ENCODE data around the gene NSF.
"Not testable (repeated sequence)": the region's sequence is repeated elsewhere in the genome, so short reads cannot be mapped to it uniquely, and the experiment has no call there.

Gene NSF

DNA sequence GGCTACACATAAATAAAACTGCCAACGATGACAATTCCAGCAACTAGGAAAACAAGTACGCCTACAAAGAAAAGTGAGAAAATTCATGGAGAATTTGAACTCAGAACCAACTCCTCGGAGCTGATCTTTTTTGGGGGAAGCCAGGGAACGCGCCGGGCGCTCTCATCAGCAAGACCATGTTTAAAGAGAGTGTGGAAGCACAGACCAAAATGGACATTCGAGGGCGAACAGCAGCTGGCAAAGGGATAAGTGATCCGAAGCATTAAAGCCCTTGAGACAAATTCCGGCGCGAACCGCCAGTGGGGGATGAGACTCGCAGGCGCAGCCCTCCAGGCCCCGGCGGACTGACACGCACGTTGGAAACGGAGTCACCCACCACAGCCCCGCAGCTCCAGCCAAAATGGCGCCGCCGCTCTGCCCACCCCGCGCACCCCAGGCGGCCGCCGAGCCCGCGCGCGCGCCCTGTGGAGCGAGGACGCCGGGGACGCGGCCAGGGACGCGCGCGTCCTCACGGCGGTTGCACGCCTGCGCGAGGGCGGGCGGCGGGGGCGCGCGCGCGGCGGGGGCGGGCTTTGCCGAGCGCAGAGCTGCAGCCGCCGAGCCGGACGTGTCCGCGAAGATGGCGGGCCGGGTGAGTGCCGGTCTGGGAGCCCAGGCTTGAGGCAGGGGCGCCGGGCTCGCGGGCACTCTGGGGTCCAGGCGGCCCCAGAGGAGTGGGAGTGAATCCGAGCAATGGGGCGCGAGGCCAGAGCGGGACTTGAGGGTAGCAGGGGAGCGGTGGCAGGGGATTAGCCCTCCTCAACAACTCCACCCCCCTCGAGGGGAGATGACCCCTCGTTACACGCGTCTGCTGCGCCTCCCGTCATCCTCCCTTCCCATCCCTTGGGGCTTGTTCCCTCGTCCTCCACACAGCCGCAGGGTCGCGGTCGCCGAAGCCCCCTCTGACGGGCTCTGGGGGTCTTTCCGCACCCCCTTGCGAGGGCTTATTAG is at the start of gene NSF:
Gene NSF, plus strand, starts transcription at position 513 of the 990 bp plus-strand sequence. Its CDS starts 107 bp downstream, at position 620.
- DNase-seq: not testable (repeated sequence)

DNA sequence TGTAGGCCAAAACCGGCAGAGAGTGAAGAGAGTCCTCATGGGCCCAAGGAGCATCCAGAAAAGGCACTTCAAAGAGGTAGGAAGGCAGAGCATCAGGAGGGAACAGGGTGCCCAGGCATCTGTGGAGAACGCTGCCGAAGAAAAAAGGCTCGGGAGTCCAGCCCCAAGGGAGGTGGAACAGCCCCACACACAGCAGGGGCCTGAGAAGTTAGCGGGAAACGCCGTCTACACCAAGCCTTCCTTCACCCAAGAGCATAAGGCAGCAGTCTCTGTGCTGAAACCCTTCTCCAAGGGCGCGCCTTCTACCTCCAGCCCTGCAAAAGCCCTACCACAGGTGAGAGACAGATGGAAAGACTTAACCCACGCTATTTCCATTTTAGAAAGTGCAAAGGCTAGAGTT is 41.9 kb upstream of the NSF start:
- DNase-seq: not testable (repeated sequence)

DNA sequence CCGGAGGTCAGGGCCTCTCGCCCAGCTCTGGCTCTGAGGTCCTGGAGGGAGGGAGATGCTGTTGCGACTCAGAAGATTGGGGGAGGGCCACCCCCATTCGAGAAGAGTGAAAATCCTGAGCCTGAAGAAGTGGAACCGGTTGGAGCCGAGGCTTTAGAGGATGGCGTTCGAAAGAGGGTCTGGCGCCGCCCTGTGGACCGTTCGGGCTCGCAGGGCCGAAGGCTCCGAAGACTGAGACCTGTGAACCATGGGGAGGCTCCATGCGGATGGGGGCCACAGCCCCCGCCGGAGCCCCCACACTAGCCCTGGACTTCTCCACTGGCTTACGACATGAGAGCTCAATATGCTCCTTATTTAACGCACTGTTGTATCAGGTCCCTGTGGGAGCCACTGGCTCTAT is 31.3 kb upstream of the NSF start:
- not testable (repeated sequence) for DNase-seq

DNA sequence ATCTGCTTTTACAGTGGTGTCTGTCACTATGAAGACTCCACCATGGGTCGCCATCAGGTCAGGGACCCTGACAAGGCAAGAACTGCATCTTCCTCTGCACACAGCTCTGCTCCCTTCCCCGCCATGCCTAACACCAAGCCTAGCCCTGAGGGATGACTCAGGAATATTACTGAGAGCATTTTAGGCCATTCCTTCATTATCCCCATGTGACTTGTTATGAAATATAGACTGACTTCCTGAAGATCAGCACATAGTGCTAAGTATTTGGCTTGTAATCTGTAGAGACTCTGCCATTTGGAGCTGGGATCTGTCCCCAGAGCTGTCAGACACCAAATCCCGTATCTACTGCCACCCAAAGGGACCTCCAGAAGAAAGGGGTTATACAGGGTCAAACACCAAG is 30.4 kb upstream of the NSF start:
- DNase-seq: not testable (repeated sequence)

DNA sequence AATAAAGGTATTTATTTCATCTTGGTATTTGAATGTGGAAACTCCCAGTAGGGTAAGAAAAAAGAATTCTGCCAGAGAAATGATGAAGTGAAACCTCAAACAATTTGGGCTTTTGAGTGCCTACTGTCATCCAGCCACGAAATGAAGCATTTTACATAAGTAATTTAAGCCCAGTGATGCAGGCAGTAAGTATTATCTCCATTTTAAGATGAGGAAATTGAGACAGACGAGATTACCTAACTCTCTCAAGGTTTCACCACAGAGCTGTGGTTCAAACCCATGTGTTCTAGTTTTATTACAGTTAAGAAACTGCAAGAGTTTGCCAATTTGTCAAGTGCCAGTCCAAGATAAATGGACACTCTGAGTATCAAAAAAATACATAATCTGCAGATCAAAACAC is 24.2 kb upstream of the NSF start:
- not testable (repeated sequence) for DNase-seq

DNA sequence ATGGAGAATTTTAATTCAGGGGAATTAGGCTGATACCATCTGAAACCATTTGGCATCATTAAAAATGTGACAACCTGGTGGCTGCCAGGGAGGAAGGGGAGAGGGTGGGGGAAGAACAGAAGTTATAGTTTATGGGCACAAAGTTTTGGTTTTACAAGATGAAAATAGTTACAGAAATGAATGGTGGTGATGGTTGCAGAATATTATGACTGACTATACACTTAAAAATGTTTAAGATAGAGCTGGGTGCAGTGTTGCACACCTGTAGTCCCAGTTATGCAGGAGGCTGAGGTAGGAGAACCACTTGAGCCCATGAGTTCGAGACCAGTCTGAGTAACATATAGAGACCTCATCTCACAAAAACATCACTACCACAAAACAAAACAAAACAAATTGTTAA is 23.5 kb upstream of the NSF start:
- DNase-seq: not testable (repeated sequence)

DNA sequence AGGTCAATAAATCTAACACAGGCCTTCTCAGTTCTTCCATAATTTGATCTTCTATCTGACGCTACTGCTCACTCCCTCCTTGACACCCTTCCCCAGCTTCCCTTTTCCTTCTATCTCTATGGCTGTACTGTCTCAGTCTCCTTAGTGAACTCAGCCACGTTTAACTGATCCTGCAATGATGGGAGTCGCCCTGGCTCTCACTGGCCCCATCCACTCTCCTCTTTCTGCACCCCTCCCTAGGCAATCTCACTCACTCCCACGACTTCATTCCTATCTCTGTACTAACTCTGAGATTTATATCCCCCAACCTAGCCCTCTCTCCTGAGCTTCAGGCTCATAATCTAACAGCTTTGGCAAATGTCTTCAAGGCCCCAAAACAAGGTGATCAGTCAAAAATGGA is 18.7 kb upstream of the NSF start:
- DNase-seq: not testable (repeated sequence)

DNA sequence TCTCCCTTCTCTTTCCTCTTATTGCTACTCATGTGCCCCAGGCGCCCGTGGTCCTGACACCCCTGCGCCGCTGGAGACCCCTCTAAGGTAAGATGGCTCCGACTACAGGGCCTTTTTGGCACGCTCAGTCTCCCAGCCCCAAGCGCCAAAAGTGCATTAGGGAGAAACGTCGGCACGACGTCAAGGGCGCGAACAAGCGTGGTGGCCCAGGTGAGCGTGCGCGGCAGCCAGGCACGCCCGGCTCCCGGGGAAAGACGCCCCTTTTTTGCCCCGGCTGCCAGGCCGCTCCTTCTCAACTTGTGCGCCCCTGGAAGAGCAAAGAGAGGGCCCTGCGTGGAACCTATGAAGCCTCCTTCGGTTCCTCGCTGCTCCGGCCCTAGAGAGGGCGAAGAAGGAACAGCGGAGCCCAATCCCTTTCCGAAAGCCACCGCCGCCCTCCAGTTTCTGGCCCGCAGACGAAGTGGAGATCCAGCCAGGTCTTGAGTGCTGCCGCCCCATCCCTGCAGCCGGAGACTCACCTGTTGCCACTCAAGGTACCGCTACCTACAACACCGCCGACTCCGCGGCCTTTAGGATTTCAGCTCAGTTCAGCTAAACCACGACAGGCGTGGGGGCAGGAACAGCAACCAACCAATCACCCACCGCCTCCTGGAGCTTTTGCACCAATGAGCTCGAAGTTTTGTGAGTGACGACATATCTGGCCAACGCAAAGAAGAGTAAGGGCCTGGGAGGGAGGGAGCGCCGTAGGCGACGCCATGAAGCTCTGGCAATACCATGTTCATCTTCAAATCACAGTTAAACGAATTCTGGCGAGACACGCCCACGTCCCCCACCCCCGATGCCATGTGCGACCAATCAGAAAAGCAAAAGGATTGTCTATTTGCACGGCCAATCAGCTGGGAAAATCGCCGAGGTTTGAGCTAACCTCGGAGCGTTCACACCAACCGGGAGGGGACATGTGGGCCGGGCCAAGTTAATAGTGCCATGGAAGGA is 11.1 kb upstream of the NSF start, which contains the start of gene ARL17A:
Gene ARL17A, minus strand, starts transcription at position 609 of the 993 bp plus-strand sequence. CDS start 3,369 bp downstream, outside the sequence.
- DNase-seq: not testable (repeated sequence)

DNA sequence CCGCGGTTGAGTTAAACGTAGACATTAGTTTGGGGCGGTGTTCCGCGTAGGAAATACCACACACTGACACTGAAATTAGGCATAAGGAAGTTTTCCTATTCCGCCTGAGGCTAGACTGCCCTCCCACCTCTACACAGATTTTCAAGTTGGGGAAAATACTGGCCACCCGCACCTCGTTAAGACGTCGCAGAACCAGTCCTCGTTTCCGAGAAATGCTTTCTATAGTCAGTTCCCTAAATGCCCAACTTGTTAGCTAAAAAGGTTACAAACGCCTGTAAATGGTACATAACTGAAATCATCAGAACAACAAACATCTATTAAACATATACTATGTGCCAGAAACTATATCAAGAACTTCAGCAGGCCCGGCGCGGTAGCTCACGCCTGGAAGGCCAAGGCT is 10.4 kb upstream of the NSF start:
- DNase-seq: not testable (repeated sequence)

DNA sequence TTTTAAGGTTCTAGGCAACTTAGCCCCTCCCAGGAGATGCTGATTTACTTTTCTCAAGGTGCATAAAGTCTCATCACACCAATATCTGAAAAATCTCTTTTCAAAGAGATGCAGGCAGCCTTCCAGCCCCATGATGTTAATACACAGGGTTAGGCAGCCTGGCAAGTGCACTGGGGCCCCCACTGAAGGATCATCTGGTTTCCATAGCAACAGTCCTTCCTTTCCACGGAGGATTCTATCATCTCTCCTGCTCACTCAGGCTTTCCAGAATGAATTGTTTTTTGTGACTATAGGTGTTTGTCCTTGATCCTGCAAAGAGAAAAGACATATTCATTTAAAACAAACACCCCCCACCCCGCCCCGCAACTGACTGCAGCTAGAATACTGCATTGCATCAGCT is 5.0 kb upstream of the NSF start:
- not testable (repeated sequence) for DNase-seq

DNA sequence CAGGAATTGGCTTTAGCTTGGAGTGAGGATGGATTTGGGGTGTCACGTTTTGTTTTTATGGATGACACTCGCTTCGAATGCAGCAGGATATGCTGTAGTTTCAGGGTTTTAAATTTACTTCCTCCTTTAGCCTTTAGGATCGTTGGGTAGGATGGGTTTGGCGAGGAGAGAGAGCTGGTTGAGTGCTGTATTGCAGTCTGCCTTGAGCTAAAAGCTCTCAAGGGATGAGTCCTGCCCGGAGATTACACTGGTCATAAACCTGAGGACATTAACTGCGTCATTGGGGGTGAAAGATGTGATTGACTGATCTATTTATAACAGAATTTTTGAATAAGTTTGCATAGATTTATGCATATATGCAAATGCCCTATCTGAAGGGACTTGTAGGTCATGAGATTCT is 863 bp downstream of the NSF start:
- DNase-seq: not testable (repeated sequence)

DNA sequence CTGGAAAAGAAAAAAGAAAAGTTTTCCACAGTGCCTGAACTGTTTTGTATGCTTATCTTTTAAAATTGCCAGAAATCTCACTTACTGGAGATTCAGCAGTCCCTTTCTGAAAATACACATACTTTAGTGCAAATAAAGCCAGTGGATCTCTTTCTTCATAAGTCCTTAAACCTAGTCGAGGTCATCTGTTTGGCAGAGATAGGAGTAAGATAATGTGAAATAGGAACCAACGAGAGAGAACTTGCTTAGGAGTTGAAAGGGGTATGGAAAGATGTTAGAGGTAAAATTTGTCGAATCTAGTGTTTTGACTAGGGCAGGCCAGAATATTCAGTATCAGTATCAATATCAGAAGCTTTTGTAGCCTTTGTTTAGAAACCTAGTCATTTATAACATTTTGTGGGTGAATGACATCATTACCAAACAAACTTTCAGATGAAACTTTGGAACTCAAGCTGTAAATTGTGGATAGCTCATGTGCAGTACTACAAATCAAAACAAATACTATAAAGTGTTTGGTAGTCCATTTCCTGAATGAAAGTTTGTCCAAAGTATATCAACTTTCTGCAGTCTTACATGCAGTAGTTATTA is 8.0 kb downstream of the NSF start:
- not testable (repeated sequence) for DNase-seq

DNA sequence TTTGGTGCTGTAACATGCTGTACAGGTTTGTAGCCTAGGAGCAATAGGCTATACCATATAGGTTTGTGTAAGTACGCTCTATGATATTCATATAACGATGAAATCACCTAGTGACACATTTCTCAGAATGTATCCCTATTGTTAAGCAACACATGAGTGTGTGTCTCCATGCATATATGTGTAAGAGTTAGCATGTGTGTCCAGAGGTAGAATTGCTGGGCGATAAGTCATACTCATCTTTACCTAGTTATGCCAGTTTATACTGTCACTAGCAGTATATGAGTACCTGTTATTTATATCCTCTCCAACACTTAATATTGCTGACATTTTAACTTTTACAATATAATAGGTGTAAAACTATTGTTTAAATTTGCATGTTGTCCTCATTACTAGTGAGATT is 10.3 kb downstream of the NSF start:
- not testable (repeated sequence) for DNase-seq

DNA sequence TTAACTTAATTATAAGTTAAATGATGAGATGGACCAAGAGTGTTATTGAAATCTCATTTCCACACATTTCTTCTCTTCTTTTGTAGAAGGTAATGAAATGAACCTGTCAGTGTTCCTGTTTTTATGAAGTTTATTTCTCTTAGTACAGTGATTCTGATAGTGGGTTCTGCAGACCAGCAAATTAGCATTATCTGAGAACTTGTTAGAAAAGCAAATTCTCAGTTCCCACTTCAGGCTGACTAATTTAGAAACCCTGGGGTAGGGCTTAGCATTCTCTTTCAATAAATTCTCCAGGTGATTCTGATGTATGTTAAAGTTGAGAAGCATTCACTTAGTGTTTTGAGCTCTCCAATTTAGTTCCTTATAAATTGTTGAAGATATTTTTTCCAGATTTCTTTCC is 12.7 kb downstream of the NSF start:
- DNase-seq: not testable (repeated sequence)

DNA sequence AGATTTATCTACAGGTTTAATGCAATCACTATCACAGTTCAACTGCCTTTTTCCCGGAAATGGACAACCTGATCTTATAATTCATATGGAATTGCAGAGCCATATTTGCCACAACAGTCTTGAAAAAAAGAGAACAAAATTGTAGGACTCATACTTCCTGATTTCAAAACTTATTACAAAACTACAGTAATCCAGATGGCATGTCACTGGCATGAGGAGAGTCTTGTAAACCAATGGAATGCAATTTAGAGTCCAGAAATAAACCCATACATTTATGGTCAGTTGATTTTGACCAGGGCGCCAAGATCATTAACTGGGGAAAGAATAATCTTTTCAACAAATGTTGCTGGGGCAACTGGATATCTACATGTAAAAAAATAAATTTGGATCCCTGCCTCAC is 20.8 kb downstream of the NSF start:
- DNase-seq: not testable (repeated sequence)

DNA sequence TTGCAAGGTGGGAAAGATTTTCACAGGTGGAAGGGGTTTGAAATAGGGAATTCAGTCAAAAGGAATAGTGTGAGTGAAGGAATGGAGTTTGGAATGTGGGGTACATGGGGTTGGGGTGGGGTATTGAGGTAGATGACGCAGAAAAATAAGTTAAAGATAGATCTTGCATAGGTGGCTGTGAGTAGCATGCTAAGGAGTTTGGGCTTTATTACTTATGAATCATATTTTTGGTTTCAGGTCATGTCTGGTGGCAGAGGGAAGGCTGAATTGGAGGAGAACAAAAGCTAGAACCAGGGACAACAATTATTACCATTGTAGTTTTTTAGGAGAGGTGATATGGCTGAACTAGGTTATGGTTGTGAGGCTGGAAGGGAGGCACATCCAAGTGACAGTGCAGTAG is 23.4 kb downstream of the NSF start:
- not testable (repeated sequence) for DNase-seq

DNA sequence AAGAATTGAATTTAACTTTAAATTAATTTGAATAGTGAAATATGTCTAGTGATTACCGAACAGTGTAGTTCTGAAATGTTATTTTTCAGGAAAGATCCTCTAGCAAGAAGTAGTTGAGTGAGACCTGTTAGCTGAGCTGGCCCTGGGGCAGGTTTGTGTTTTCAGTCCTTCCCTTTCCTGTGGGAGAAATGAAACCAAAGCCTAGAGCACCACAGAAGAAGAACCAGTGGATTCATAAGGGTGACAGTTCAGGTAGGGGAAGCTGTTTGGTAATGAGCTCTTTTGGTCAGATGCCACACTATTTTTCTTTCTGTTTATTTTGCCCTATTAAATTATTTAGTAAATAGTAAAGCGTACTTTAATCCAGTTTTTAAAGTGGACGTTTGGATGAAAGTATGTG is 26.7 kb downstream of the NSF start:
- not testable (repeated sequence) for DNase-seq

DNA sequence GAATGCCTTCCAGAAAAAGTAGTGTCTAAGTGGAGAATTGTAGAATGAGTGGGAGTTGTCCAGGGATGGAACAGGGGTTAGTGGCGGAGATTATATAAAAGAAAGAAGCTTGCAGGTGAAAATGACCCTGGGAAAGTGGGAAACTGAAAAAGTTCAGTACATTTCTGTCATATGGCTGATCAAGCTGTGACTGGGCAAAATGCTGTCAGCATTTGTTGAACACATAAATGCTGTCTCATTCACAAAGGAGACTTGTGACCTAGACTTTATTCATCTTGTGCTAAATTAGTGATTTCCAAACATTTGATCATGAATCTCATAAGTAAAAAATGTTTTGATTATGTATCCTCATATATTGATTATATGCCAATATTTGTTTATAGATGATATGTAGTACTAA is 28.5 kb downstream of the NSF start:
- not testable (repeated sequence) for DNase-seq

DNA sequence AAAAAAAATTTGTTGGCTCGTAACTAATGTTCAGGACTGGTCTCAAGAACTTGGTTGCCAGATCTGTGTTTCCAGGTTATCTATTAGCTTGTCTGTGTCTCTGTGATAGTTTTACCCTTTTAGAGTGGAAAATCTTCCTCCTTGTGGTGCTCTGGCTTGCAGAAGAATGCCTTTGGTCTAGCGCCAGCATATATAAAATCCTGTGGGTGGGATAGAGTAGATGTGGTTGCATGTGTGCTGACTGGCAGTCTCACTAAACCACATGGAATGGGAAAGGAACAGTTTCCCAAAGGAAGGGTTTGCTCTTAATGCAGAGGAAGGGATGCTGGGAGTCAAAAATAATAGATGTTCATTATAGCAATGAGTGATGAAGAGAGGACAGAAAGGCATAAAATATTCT is 33.3 kb downstream of the NSF start:
- not testable (repeated sequence) for DNase-seq

DNA sequence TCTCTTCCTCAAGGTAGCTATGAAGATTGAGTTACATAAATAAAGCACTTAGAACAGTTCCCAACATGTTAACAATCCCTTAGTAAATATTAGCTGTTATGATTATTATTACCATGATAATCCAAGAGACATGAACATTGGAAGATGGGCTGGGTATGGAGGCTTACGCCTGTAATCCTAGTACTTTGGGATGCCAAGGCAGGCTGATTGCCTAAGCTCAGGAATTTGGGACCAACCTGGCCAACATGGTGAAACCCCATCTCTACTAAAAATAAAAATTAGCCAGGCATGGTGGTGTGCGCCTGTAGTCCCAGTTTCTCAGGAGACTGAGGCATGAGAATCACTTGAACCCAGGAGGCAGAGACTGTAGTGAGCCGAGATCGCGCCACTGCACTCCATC is 34.3 kb downstream of the NSF start:
- not testable (repeated sequence) for DNase-seq

DNA sequence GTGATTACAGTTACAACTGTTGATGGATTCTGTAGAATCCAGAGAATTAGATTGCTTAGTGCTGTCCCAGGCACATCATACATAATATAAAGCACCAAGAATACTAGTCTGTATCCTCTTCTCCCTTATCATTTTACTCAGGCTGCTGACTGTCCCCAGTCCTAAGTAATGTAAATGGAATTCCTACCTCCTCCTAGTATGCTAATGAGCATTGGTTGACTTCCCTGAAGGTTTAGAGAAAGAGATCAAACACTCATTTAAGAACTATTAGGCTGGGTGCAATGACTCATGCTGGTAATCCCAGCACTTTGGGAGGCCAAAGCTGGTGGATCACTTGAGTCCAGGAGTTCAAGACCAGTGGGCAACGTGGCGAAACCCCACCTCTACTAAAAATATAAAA is 37.0 kb downstream of the NSF start:
- DNase-seq: not testable (repeated sequence)

DNA sequence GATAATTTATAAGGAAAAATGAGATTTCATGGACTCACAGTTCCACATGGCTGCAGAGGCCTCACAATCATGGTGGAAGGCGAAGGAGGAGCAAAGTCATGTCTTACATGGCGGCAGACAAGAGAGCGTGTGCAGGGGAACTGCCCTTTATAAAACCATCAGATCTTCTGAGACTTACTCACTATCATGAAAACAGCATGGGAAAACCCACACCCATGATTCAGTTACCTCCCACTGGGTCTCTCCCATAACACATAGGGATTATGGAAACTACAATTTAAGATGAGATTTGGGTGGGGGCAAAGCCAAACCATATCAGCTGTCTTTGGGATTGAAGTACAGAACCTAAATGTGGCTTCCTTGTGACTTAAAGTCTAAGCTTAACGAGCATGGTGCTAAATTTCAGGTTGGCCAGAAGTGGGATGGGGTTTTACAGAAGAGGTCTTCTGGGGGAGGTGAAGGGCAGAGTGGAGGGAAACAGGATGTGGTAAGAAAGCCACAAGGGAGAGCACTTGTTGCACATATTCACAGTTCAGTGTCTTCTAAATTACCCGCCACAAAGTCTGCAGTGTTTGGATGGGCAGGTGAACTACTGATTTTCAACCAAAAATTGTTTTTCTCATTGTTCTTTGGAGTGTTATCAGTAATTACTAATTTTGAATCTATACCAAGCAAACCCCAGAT is 38.4 kb downstream of the NSF start:
- DNase-seq: not testable (repeated sequence)

Measured in NCI-H187 (cell line).